Right lung (tissue), 5 donors: ENCODE data around the gene OR4D1. TPM values are rescaled to one million over a fixed set of nuclear protein-coding genes. Genes with fewer than 3 reads are reported as not detected.

ENCODE experiments used
- DNase-seq, 2 donors: peaks; one replicate each; pipeline ENCODE4 v3.0.0-alpha.2; 2013
- polyA plus RNA-seq, 5 donors: library from polyadenylated mRNA; unstranded; fragments of 120-200 nt; gene quantifications; one replicate each; pipeline versions ENCODE4 v1.2.1 to v1.2.3, GENCODE V29; 2013; ENCODE audit warnings: inconsistent platforms in 1 of 5, low replicate concordance in 1 of 5; ENCODE audit not compliant: insufficient read length in 5 of 5, insufficient read depth in 1 of 5

The OR4D1 gene
- polyA plus RNA-seq, 5 donors: 0.04 to 0.12 (median 0.04) TPM; not detected in 2

- no peak for DNase-seq
Measured at GRCh38 chr17:58153671-58154070, 5.5 kb downstream of the OR4D1 start.

GRCh38 chr17:58156839-58157803 lies 8.9 kb downstream of the OR4D1 start:
- DNase-seq: peak in 1 of 2 donors; percentile 4

- no peak for DNase-seq
Measured at GRCh38 chr17:58158181-58158580, 10.0 kb downstream of the OR4D1 start.

- DNase-seq: no peak
Measured at GRCh38 chr17:58161566-58161965, 13.4 kb downstream of the OR4D1 start.

DNA sequence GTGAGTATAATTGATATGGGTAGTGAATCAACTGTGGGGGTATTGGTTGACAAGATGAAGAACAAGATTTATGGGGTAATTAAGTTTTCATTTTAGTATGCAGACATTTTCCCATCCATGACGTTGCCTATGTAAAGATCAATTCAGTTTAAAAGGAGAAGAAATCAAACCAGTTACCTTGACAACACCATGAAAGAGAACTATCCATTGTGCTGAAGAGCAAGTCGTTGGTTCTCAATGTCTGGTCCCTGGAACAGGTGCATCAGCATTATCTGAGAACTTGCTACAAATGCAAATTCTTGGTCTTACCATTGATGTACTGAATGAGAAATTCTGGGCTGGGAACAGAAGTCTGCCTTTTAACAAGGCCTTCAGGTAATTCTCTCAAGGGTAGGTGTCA lies 17.8 kb downstream of the OR4D1 start:
- DNase-seq: no peak

GRCh38 chr17:58166682-58167081 lies 18.5 kb downstream of the OR4D1 start, which contains the start of gene OR4D2:
OR4D2 (plus strand) TSS chr17:58166982; CDS start chr17:58169656, 2,674 bp downstream.
- no peak for DNase-seq

DNA sequence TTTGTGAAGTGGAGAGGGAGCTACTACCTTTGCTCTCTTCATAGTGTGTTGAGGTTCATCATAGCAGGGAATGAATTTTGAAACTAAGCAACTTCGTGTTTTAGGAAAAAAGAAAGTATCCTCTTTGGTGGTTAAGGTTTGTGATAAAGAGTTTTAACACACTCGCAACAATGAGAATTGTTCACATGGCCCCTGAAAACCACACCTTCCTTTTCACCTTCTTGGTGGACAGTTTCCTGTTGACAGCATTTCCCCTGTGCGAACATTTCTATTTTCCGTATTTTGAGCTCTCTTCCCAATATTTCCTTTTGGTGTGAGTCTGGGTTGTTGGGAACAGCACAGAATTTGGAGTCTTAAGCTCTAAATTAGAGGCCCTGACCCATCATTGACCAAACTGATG lies 22.4 kb downstream of the OR4D1 start:
- DNase-seq: no peak

GRCh38 chr17:58172369-58173071 lies 24.3 kb downstream of the OR4D1 start:
- no peak for DNase-seq

DNA sequence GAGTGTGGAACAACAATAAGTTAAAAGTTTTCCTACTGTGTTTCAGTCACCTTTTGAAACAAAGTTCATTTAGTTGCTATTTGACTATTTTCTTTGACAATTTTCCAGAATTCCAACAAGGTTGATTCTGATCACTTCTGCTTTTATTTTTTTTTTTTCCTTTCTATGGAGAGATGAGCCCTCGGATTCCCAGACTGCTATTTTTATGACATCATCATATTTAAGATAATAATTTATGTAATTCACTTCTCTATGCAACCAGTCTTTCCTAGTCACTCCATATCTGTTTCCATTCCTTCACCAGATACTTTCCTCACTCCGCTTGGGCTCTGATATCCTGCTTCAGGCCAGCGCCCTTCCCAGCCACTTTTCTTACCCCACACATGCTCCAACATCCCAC lies 26.7 kb downstream of the OR4D1 start:
- no peak for DNase-seq

DNA sequence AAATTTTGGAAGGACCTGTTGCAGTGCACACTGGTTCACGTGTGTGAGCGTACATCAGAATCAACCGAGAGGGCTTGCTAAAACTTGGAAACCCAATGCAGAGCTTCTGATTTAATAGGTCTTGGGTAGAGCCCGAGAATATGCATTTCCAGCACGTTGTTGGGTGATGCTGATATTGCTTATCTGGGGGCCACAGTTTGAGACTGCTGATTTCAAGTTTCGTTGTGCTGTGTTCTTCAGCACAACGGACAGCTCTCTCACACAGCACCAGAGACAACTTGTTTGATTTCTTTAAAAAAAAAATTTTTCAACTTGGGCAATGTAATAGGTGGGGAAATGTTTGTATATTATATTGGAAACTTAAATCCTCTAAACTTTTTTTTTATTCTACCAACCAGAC lies 28.0 kb downstream of the OR4D1 start:
- DNase-seq: no peak

GRCh38 chr17:58181796-58182195 lies 33.6 kb downstream of the OR4D1 start:
- no peak for DNase-seq

DNA sequence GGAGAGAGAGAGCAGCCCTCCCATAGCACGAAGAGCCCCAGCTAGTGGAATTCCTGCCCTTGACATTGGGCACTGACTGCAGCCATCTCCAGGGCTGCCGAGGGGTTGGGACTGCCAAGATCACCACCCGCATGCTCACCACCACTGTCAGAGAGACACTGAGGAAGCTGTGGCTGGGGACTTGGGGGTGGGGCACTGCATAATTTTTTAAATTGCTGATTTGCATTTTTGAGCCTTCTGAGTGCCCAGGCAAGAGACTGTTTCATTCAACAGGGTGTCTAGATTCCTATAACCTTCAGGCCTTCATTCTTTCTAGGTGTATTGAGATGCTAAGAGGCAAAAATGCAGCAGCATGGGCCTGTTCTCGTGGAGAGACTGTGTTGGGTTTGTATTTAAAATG lies 35.3 kb downstream of the OR4D1 start:
- no peak for DNase-seq

DNA sequence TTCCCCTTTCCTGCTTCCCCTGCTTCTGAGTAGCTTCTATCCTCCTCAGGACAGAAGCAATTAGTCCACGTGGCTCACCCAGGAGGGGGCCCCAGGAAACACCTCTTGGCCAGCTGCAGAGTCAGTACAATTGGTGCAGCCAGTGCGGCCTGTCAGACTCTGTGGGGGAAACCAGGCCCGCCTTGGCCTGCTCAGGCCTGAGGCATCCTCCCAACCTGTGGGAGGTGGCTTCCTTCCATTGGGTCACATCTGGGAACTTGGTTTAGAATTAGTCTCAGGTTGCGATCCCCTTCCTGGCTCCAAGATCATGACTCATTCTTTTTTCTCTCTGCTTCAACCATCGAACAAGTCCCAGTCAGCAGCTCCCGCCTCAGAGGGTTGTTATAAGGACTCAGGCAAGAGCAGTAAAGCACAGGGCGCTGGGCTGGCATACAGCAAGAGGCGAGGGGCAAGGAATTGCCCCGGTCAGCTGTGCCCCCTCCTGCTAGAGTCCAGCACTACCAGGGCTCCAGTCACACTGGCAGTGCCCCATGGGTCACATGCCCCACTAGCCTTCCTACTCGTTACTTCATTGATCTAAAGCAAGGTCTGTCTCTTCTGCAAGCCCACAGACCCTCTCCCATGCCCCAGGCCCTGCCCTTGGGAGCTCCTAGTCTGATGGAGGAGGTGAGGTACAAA lies 36.3 kb downstream of the OR4D1 start:
- DNase-seq: no peak

- no peak for DNase-seq
Measured at GRCh38 chr17:58184986-58185761, 37.0 kb downstream of the OR4D1 start.

- no peak for DNase-seq
Measured at GRCh38 chr17:58186591-58186990, 38.4 kb downstream of the OR4D1 start.

GRCh38 chr17:58187063-58187462 lies 38.9 kb downstream of the OR4D1 start:
- no peak for DNase-seq

DNA sequence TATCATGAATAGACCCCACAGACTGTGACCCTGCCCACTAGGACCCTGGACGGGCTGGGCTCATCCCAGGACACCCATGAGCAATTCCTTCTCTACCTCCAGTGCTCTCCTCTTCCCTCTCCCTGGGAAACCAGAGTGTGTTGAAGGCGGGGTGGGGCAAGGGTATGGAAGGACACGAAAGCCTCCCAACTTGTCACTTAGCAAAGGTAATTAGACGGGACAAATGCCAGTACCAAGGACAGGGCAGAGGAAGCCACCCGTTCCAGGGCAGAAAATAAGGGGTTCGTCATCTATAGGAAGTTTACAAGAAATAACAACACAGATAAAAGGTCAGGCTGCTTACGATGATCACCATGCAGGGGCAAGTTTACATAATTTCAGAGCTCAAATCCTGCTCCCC lies 39.5 kb downstream of the OR4D1 start:
- DNase-seq: no peak

GRCh38 chr17:58189436-58190146 lies 41.4 kb downstream of the OR4D1 start:
- no peak for DNase-seq

DNA sequence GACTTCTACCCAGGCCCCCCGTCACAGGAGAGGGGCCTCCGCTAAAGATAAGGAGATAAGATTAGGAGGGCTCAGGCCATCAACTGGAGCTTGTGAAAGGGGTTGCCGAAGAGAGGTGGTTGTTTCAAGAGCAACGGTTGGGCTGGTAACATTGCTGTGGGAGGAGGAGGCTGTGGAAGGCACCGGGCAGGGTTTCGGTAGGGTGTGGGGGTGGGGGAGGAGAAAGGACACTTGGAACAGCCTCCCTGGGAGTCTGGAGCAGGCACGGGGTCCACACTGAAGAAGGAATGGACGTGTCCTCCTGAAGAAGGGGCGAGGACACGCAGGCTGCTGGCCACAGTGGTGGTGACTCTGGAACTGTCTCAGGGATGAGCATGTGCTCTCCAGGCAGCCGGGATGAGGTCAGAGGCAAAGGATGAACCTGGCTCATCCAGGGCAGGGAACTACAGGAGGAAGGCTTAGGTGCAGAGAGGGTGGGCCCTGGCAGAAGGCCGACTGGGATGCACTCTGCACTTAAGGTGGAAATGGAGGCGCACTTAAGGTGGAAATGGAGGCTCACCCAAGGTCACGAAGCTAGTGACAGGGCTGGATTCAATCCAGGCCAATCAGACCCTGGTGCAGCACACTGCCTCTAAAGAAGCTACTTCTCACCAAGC lies 43.2 kb downstream of the OR4D1 start:
- DNase-seq: no peak

- DNase-seq: no peak
Measured at GRCh38 chr17:58192612-58193011, 44.4 kb downstream of the OR4D1 start, which contains the start of gene EPX. EPX (plus strand) TSS chr17:58192726; CDS start chr17:58192847, 121 bp downstream.
